HepG2 (cell line): ENCODE measurements around the gene LAMA5. TPM values are rescaled to one million over a fixed set of nuclear protein-coding genes. Genes with fewer than 3 reads are reported as not detected.
A peak's percentile ranks its signal among the peaks of the same experiment; 100 is the strongest.

Experiments
- ATAC-seq: fragments of 200-7000 bp; cut with Tn5 transposase; 3 replicates; pipeline ENCODE4 v1.9.1; 2020; ENCODE audit warnings: mild to moderate bottlenecking, moderate library complexity
- BruUV-seq: library from RNA; stranded (reverse); fragments of 400-500 nt; replicated peaks from 2 replicates; lab custom pipeline; 2021; lab: Mats Ljungman, UMichigan
- CTCF ChIA-PET: fragments of 300-600 bp; formaldehyde crosslinking; extraction: SDS; loops from one replicate; lab custom pipeline; 2021; ENCODE audit warnings: low total read pairs, inconsistent platforms, low intra/inter-chr PET ratio; lab: Yijun Ruan, JAX
- POLR2A ChIA-PET: fragments of 350-600 bp; sonication (Branson Sonifier 250); formaldehyde crosslinking; loops from one replicate; lab custom pipeline; 2020; ENCODE audit warnings: antibody characterized with exemption, inconsistent platforms; lab: Yijun Ruan, JAX
- DNase-seq: peaks from one replicate; pipeline ENCODE4 v3.0.0-alpha.2; 2015; ENCODE audit warnings: low spot score
- FAIRE-seq: peaks from 3 replicates; lab custom pipeline; 2011; peaks lifted over from hg19 to GRCh38; lab: Jason Lieb, UNC
- H2AFZ ChIP-seq: one replicate; pipeline ENCODE4 v1.6.1; 2011; ENCODE audit warnings: low read length, inconsistent platforms
- H3K27ac ChIP-seq: fragments of 300-600 bp; 3 replicates; pipeline ENCODE4 v1.8.0; 2011; ENCODE audit warnings: mixed run types, mild to moderate bottlenecking, mixed read lengths, low read length, inconsistent platforms; ENCODE audit not compliant: insufficient read depth; ENCODE audit errors: extremely low read length
- H3K27me3 ChIP-seq, 2 experiments: fragments of 200-600 bp in 1 of 2; 2 replicates in 1 of 2; 3 replicates in 1 of 2; pipeline versions ENCODE4 v1.6.0 to v1.8.0; 2011; ENCODE audit warnings: low read length in 2 of 2, mild to moderate bottlenecking in 2 of 2, moderate library complexity in 2 of 2, inconsistent platforms in 1 of 2; ENCODE audit not compliant: insufficient read depth in 2 of 2, control insufficient read depth in 1 of 2
- H3K36me3 ChIP-seq, 2 experiments: fragments of 200-600 bp in 1 of 2; replicated peaks in 1 of 2; 2 replicates in 1 of 2; 3 replicates in 1 of 2; pipeline versions ENCODE4 v1.5.1 to v1.8.0; 2011; ENCODE audit warnings: low read length in 2 of 2, inconsistent platforms in 1 of 2; ENCODE audit not compliant: insufficient read depth in 2 of 2, control insufficient read depth in 1 of 2
- H3K4me1 ChIP-seq: 2 replicates; pipeline ENCODE4 v1.5.1; 2012; ENCODE audit warnings: low read length, inconsistent platforms; ENCODE audit not compliant: insufficient read depth
- H3K4me2 ChIP-seq: 2 replicates; pipeline ENCODE4 v1.6.0; 2011; ENCODE audit warnings: low read depth, low read length, inconsistent platforms
- H3K4me3 ChIP-seq, 3 experiments: fragments of 200-600 bp in 1 of 3; sonication (generic), shearing (Covaris generic) in 1 of 3; replicated peaks in 1 of 3; 2 replicates each; pipeline ENCODE4 v1.5.1; 2011 to 2016; ENCODE audit warnings: low read length in 3 of 3, inconsistent platforms in 2 of 3, low read depth in 2 of 3, mild to moderate bottlenecking in 2 of 3, control low read depth in 1 of 3, mixed read lengths in 1 of 3; ENCODE audit not compliant: insufficient read depth in 1 of 3
- H3K79me2 ChIP-seq: one replicate; pipeline ENCODE4 v1.6.1; 2011; ENCODE audit warnings: low read length, inconsistent platforms; ENCODE audit not compliant: insufficient read depth
- H3K9ac ChIP-seq: 2 replicates; pipeline ENCODE4 v1.6.0; 2011; ENCODE audit warnings: mild to moderate bottlenecking, low read depth, low read length, inconsistent platforms; ENCODE audit not compliant: insufficient read depth
- H3K9me3 ChIP-seq: 2 replicates; pipeline ENCODE4 v1.5.1; 2012; ENCODE audit warnings: mild to moderate bottlenecking, low read length
- H4K20me1 ChIP-seq: 2 replicates; pipeline ENCODE4 v1.6.0; 2011; ENCODE audit warnings: inconsistent platforms, mild to moderate bottlenecking, low read length, moderate library complexity; ENCODE audit not compliant: insufficient read depth
- HNRNPH1 ChIP-seq: fragments of 200-400 bp; formaldehyde crosslinking; optimal IDR thresholded peaks from 2 replicates; pipeline ENCODE3; 2017; ENCODE audit warnings: mild to moderate bottlenecking, low read depth, low read length
- HNRNPK ChIP-seq: fragments of 200-400 bp; formaldehyde crosslinking; IDR thresholded peaks from 2 replicates; pipeline ENCODE4 v1.6.1; 2018; ENCODE audit warnings: low read length, low read depth, moderate library complexity, mild to moderate bottlenecking; ENCODE audit not compliant: poor library complexity, severe bottlenecking
- MIXL1 ChIP-seq: IDR thresholded peaks from 2 replicates; pipeline ENCODE4 v1.6.1; 2016
- NFRKB ChIP-seq: fragments of 450-650 bp; IDR thresholded peaks from 2 replicates; pipeline ENCODE4 v1.6.1; 2017
- NR0B2 ChIP-seq: sonication (generic); formaldehyde crosslinking; IDR thresholded peaks from 2 replicates; pipeline ENCODE4 v1.4.0; 2020; ENCODE audit warnings: mild to moderate bottlenecking, missing genetic modification reagents
- PCBP2 ChIP-seq: fragments of 200-400 bp; formaldehyde crosslinking; optimal IDR thresholded peaks from 2 replicates; pipeline ENCODE3; 2018; ENCODE audit warnings: low read length, low read depth; ENCODE audit not compliant: poor library complexity, severe bottlenecking
- TOE1 ChIP-seq: sonication (generic); formaldehyde crosslinking; IDR thresholded peaks from 2 replicates; pipeline ENCODE4 v1.4.0; 2020; ENCODE audit warnings: mild to moderate bottlenecking, missing genetic modification reagents
- ZBTB26 ChIP-seq: IDR thresholded peaks from 2 replicates; pipeline ENCODE4 v1.6.1; 2016; ENCODE audit warnings: missing compliant biosample characterization, missing genetic modification reagents, borderline replicate concordance
- ZMAT3 ChIP-seq: sonication (generic); formaldehyde crosslinking; conservative IDR thresholded peaks from 2 replicates; pipeline ENCODE4 v1.7.0; 2021; ENCODE audit warnings: missing genetic modification reagents
- WGBS: methylation state at CpG from one replicate; pipeline ENCODE4 v1.1.6; 2017; ENCODE audit warnings: low lambda C conversion rate; 5-methylcytosine and 5-hydroxymethylcytosine counted together
- in situ Hi-C: cut with HindIII; loops from 2 replicates; pipeline ENCODE4 v1.10.0; 2017; ENCODE audit warnings: low pct_unique_long_range_greater_than_20kb; ENCODE audit not compliant: extremely low pct_ligation_motif_present
- intact Hi-C: fragments of 100-400 bp; cut with micrococcal nuclease; formaldehyde crosslinking; loops from one replicate; pipeline ENCODE4 v1.10.0; 2022; ENCODE audit not compliant: unreplicated experiment
- polyA plus RNA-seq, 8 experiments: library from polyadenylated mRNA; depleted of rRNA in 3 of 8; stranded (reverse) in 7 of 8; unstranded in 1 of 8; fragments of >200 nt; fragmentation: Illumina TruSeq in 4 of 8; extraction: Trizol in 4 of 8; gene quantifications; 2 replicates each; pipeline versions ENCODE4 v1.2.1 to v1.2.3, GENCODE V29; 2011 to 2016; ENCODE audit warnings: low read depth in 4 of 8, missing spikeins in 1 of 8, mixed read lengths in 1 of 8; ENCODE audit not compliant: insufficient read depth in 1 of 8
- total RNA-seq, 5 experiments: library from RNA; depleted of rRNA; stranded (reverse); fragments of >200 nt; fragmentation: Illumina TruSeq; extraction: Trizol; gene quantifications; 2 replicates each; pipeline ENCODE4 v1.2.3, GENCODE V29; 2016; ENCODE audit warnings: low read depth in 1 of 5
- TF ChIP-seq, protein P1 (sequence below): sonication (generic); formaldehyde crosslinking; IDR thresholded peaks from 2 replicates; pipeline ENCODE4 v1.5.1; 2020; ENCODE audit warnings: missing genetic modification reagents, mild to moderate bottlenecking, borderline replicate concordance

Gene LAMA5
- total and polyA plus RNA-seq, 2 of the 13 experiments (the other 11 are each of a cell fraction or from before 2014, with no cell fraction given) = 21.0 to 44.7 TPM

- in situ Hi-C loops = no loop called here
- TF ChIP-seq MIXL1 (CRISPR knock-in tag) (no peak), TOE1 (CRISPR knock-in tag) (no peak), HNRNPK (peak; percentile 78), PCBP2 (peak; percentile 2)
- Histone ChIP-seq H3K27me3 (no peaks in the 10 kb centered on the region), H3K4me2 (no peak overlapping the region), H3K36me3 (peaks cover 36 to 56% of the 10 kb centered on the region in 2 experiments), H3K79me2 (peaks cover 9% of the 10 kb centered on the region), H3K4me1 (peaks cover 31% of the 10 kb centered on the region), H2AFZ (no peak overlapping the region), H3K9me3 (no peaks in the 10 kb centered on the region), H3K4me3 (no peak overlapping the region), H3K9ac (no peak overlapping the region), H3K27ac (peak overlapping the region; percentile 3), H4K20me1 (peaks cover 7% of the 10 kb centered on the region; the same call in 1 of the 2 replicates)
- no TSS peak for BruUV-seq
- WGBS = 88% methylated on average over 7 of the region's 7 CpGs
- ChIA-PET CTCF (no interaction called here), POLR2A (interaction anchor here (0.9 to 5.8 kb wide), 4 partner anchors 10 to 26 kb away, joined by 3 to 62 read pairs (median 8); partner anchors contain the start of gene LAMA5)
- DNase-seq (no peak), ATAC-seq (no peak), FAIRE-seq (peak; percentile 56)
- intact Hi-C loops = no loop called here
These were observed 17.5 kb downstream of the LAMA5 start for GRCh38 chr20:62349556-62350097.

- TF ChIP-seq HNRNPH1 (no peak), ZMAT3 (CRISPR knock-in tag) (no peak), ZBTB26 (CRISPR knock-in tag) (no peak), NFRKB (0 out of 2 replicates have a peak, but pooled peaks have one; percentile 11), NR0B2 (CRISPR knock-in tag) (no peak)
- TF ChIP-seq, protein P1, sequence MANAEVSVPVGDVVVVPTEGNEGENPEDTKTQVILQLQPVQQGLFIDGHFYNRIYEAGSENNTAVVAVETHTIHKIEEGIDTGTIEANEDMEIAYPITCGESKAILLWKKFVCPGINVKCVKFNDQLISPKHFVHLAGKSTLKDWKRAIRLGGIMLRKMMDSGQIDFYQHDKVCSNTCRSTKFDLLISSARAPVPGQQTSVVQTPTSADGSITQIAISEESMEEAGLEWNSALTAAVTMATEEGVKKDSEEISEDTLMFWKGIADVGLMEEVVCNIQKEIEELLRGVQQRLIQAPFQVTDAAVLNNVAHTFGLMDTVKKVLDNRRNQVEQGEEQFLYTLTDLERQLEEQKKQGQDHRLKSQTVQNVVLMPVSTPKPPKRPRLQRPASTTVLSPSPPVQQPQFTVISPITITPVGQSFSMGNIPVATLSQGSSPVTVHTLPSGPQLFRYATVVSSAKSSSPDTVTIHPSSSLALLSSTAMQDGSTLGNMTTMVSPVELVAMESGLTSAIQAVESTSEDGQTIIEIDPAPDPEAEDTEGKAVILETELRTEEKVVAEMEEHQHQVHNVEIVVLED (CRISPR knock-in tag) = no peak
- BruUV-seq = no TSS peak
- Histone ChIP-seq H3K79me2 (peaks cover 4% of the 10 kb centered on the region), H4K20me1 (peaks cover 3% of the 10 kb centered on the region; the same call in 1 of the 2 replicates), H3K4me3 (no peak overlapping the region), H2AFZ (no peak overlapping the region), H3K9ac (no peak overlapping the region), H3K27ac (no peak overlapping the region), H3K4me1 (peaks cover 26% of the 10 kb centered on the region), H3K9me3 (no peaks in the 10 kb centered on the region), H3K4me2 (no peak overlapping the region), H3K36me3 (peaks cover 36 to 61% of the 10 kb centered on the region in 2 experiments), H3K27me3 (no peaks in the 10 kb centered on the region)
- in situ Hi-C loops (no loop called here), intact Hi-C loops (no loop called here)
- FAIRE-seq (no peak), ATAC-seq (no peak), DNase-seq (no peak)
- POLR2A ChIA-PET = interaction anchor here (0.7 to 5.8 kb wide), 2 partner anchors 21 to 27 kb away, joined by 4 to 62 read pairs; partner anchors contain the start of gene LAMA5
- WGBS = 100% methylated on average over 1 of the region's 1 CpG
- CTCF ChIA-PET = no interaction called here
These were observed 18.5 kb downstream of the LAMA5 start for GRCh38 chr20:62348604-62349003.
